GM21529 (cell line): Measurements from ENCODE around the gene RTTN.

Source experiments
- ATAC-seq: cut with Tn5 transposase; IDR thresholded peaks from one replicate; pipeline ENCODE4 v1.9.1; 2021; ENCODE audit not compliant: unreplicated experiment

The RTTN gene

DNA sequence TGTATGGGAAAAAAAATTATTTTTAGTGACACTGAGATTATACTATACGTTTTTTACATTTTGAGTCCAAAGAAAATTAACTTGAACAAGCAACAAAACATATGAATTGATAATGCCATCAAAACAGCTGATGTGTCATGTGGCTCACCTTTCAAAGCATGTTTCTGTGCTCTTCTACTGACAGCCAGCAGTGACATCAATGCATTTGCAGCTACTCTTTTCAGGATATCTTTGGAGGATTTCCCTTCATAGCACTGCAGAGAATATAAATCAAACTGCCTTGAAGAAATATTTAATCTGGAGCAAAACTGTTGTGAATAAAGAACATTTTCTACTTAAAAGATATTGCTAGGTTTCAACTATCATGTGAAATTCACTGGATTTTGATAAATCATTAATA is 174.8 kb downstream of the RTTN start:
- ATAC-seq, result no peak

DNA sequence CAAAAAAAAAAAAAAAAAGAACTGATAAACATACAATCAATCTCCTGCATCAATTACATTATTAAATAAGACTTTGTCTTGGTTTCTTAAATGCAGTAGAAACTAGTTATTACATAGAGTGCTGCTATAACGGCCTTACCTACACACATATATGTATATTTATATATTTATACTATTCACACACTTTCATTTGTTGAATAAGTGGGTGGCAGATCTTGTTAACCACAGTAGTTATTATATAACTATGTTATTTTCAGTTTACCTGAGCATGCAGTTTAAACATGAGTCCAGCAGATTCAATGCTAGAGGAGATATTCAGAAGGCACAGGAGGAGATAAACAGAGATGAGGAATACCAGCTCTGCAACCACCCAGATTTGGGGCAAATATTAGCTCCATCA is 176.3 kb downstream of the RTTN start:
- ATAC-seq, result peak; percentile 43

DNA sequence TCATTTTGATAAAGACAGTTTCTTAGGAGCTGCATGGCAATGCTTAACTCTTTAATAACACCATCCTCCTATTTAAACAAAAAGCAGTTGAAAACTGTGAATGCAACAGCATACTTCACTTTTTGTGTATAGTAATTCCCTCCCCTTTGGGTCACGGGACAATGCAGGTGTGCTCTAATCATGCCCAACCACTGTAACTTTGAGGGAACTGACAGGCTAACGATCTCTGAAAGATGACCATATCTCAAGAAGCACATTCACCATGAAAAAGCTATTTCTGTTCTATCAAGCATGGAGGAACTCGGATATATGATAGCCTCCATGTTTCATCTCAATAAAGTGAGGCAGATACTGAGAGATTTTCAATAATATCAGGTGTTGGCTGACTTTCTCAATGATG is 176.8 kb downstream of the RTTN start:
- peak; percentile 82 for ATAC-seq

DNA sequence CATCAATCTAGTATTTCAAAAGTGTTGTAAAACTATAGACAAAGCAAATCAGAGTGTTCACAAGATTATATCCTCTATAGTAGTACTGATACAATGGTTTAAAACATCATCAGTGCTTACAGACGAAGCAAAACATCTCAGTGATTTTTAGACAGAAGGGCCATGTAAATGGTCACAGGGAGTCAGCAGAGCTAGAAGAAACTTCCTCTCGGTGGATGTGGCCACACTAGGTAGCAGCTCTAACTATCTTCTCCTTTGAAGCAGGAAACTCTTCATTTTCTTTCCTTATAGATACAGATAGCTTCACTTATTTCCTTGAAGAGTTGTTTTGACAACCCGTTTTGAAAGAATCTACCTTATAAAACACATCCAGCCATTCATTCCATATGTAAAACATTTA is 177.4 kb downstream of the RTTN start:
- ATAC-seq, result peak; percentile 44

DNA sequence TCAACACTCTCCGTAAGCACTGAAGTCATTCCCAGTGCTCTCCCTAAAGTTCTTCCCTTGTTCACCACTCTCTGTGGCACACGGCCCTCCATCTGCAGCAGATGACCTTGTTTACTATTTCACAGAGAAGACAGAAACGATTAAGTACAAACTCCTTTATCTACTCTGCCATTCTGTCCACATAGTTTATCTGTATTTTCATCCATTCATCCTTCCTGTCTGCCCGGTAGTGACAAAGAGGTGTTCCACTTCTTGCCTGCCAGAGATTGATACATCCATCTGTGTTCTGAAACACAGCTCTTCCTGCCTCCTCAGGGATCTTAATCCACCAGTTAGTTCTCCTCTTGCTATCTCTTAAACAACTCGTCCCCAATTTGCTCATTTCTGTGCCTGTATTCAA is 179.9 kb downstream of the RTTN start:
- no peak for ATAC-seq

DNA sequence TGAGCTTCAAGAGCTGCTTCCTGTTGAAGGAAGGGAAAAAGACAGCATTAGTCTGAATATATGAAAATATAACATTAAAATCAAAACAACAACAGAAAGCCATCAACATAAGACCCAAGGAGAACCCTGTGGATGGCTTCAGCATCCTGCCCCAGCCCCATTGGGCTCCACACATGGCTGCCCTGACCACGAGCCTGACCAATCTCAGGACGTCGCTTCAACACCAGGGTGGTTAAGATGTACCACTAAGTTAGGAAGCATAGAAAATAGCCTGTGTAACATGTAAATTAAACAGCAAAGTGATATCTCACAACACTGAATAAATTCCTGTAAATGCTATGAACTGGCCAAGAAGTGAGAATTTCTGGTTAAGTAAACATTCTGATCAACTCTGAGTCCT is 180.7 kb downstream of the RTTN start:
- ATAC-seq, result no peak

DNA sequence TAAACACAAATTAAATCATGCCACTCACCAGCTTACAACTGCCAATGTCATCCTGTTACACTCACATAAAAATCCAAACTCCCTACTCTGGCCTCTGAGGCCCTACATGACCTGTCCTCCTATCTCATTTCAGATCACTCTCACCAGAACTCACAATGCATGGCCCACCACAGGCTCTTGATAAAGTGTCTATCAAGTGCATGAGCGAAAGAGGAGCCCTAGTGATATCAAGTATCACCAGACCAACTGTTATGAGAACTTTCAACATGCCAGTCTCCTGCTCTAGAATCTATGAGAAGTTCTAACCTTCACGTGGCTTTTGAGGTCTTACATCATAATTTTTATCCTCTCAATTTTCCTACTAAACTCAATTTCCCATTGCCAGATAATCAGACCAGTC is 181.4 kb downstream of the RTTN start:
- ATAC-seq, result no peak

DNA sequence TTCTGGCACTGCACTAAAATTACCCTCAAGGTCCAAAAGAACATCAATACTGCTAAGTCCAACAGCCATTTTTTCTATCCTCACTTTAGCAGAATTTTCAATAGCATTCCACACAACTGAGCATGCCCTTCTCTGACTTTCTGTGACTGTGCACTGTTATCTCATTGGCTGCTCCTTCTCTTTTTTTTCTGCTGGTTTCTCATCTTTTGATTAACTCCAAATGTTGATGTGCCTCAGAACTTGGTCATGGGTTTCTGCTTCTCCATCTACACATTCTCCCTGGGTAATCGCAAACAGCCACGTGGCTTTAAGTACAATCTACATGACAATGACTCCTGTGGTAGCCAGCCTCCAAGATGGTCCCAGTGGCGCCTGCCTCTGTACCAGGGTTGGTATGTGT is 182.9 kb downstream of the RTTN start:
- no peak for ATAC-seq

DNA sequence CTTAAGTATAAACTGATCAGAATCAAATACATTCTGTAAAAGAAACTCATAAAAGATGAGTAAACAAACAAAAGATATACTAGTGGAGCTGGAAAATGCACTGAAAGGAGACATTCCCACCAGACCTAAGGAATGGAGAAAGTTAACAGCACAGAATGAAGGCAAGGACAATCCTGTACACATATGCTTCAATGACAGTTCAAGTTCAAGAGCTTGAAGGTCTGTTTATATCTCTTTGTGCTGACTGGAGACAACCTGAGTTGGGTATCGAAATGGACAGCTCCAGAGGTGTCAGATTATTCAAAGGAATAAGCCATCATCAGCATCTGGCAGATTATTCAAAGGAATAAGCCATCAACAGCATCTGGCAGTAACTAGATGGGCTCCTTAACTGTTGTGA is 184.0 kb downstream of the RTTN start:
- ATAC-seq, result no peak

DNA sequence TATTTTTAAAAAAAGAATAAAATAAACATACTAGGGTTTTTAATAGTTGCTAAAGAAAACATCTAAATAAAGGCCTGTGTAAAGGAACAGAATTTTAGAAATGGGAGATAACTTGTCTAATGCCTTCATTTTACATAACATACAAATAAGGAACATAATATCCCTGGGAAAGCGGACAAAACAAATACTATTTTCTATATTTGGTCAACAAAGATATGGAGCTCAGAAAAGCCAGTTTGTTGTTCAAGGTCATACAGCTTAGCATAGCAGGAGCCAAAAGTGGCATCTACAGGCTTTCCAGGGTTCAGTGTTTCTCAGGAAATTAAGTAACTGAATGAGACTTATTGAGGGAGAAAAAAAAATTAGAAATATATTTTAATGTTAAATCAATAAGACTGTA is 184.4 kb downstream of the RTTN start:
- ATAC-seq, result no peak

DNA sequence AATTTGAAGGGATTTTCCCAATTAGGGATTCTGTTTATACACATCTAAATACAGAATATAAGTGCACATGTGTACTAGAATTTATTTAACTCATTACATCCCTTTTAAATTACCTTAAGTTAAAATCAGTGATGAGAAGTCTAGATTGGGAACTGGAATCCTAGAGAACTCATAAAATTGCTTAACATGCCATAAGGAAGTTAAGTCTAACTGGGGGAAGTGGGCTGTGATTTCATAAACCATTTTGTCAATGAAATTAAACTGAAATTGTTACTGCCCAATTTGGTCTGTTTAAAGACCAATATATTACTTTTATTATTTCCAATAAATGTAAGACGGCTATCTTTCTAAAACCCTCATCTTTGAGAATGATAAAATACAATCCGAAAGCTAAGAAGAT is 185.5 kb downstream of the RTTN start:
- ATAC-seq, result no peak

DNA sequence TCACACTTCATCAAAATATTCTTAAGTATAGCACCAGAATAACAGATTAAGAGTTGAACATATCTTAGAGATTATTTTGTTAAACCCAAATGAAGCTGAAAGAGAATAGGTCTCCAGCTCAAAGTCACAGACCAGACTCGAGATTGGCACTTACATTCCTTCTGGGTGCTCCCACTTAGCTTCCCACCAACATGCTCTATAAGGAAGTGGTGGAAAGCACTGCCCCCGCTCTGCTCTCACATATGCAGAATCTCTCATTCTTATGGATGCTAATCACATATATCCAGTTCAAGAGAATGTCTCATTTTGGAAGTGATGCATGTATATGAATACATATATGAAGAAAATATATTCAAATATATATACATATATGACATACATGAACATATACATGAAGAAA is 186.4 kb downstream of the RTTN start:
- no peak for ATAC-seq

DNA sequence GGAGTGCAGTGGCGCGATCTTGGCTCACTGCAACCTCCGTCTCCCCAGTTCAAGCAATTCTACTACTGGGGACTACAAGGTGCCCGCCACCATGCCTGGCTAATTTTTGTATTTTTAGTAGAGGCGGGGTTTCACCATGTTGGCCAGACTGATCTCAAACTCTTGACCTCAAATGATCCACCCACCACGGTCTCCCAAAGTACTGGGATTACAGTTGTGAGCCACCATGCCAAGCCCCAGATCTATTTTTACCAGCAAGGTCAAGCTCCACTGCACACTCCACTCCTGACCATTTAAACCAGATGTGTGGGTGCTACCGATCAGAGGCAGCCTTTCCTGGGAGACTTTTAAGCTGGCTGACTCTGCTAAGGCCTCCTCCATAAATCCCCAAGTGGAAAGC is 190.4 kb downstream of the RTTN start:
- no peak for ATAC-seq

DNA sequence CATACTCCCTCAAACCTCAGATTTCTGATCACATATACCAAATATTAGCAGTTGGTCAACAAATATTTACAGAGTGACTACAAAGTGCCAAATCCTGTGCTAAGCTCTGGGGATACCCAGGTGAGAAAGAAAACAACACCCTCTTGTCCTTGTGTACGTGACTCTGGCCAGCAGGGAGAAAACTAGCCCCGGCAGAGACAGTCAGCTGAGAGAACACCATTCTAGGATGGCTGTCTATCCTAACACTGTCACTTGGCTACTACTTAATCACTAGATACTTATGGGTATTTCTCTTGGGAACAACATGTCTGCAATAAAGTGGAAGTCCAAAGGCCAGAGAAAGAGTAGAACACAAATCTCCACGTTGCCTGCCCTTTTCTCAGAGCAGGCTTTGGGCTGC is 199.9 kb downstream of the RTTN start:
- no peak for ATAC-seq

DNA sequence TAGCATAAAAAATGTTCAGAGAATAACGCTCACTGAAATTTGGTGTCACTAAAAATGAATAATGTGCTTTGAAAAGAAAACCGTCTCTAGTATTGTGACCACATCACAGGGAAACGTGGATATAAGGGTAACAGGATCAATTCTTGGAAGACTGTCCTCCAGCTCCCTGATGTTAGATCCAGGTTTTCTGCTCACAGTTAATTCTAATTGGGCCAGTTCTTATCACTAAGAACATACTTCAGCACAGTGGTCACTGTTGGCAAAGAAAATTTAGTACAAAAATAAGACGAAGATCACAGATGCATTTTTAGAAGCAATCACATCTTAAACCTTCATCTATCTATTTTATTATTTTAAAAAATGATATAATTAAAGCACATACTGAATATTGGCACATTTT is 200.8 kb downstream of the RTTN start:
- no peak for ATAC-seq

DNA sequence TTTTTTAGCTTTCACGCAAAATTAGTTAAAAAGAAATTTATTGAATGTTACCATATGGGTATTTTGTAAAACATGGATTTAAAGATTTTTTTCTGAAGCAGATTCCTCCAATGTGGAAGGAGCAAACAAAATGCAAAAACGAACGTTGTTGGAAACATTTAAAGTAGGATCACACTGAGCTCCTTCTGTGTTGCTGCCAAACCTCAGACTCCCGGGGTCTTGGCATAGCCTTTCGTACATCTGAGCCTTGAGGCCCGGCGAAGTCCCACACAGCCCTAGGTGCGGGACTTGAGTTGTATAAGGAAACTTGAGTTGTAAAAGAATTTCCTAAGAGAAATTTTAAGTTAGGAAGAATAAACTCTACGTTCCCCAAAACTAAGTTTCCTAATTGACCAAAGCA is 205.8 kb downstream of the RTTN start:
- ATAC-seq, result no peak

DNA sequence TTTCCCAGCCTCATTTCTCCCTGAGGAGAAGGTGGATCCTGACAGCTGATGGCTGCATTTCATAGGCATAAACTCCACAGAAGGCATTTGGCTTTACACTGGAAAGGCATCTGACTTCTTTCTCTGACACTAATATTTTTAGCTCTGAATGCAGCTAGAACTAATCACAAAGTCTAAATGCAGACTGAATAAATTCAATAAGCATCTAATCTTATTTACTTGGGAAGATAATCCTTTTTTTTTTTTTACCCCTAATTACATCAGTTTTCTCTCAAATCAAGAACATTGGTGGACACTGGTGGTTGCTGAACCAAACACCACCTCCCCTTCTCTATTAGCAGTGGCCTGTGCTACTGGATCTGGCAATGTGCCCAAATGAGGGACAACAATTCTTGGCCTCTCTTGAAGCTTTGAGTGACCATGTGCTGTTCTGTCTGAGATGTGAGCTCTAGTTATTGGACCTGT is 206.9 kb downstream of the RTTN start:
- no peak for ATAC-seq

DNA sequence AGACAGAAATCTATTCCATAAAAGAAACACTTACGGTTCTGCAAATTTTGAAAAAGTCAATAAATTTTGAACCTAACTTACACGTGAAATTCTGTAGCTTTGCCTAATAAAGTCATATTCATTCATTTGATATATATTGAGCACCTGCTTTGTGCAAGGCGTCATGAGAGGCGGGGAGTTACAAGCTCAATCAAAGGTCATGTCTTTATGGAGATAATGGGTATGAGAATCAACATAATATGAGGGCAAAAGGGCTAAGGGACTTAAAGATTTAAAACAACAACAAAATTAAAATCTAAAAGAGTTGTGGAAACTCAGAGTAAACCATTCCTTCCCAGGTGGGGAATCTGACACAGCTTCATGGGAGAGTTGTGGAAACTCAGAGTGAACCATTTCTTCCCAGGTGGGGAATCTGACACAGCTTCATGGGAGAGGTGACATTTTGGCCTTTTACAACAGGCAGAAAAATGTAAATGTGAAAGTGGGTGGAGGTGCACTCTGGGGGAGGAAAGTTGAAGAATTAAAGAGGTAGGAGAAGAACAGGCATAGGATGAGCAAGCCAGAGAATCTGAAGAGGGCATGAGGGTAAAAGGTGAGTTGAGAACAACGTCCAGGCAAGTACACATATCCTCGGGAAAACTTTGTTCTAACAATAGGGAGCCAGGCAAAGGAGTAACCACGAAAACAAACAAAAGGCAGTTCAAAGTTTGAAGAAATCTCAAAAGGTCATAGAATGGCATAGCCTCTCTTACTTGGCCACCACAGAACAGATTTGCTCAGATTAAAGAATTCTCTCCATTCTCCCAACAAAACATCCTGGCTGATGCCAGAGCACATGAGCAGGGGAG is 208.3 kb downstream of the RTTN start:
- no peak for ATAC-seq

DNA sequence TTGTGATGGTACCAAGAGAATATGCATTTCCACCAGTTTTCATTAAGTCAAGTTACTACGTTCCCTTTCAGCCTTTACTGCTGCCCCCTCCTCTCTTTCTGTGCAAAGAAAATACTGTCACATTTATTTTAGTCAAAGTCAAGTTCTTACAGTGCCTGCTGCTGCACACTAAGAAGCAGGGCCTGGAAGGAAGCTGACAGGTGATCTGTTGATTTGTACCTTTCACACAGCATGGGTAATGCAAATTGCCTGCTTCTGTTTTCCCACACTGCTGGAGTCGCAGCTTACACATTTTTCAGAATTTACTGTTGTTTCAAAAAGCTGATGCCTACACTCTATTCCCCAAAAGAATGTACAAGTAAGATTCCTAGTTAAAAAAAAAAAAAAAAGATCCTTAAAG is 209.1 kb downstream of the RTTN start:
- no peak for ATAC-seq

DNA sequence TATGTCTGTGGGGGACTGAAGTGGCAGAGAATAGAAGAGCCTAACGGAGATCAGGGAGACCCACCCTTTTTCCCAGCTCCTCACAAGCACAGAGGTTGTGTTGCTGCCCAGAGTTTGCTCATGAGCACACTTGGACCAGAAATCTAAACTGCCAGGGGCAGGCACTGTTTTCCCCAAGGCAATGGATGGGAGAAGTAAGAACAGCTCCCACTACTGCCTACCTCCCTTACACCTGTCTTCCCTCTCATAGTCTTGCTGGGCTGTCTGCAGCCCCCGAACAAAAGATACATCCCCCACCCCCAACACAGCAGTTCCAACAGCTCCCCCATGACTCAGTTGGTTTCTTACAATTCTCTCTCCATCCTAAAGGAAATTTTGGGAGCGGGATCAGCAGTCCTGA is 209.7 kb downstream of the RTTN start:
- no peak for ATAC-seq

DNA sequence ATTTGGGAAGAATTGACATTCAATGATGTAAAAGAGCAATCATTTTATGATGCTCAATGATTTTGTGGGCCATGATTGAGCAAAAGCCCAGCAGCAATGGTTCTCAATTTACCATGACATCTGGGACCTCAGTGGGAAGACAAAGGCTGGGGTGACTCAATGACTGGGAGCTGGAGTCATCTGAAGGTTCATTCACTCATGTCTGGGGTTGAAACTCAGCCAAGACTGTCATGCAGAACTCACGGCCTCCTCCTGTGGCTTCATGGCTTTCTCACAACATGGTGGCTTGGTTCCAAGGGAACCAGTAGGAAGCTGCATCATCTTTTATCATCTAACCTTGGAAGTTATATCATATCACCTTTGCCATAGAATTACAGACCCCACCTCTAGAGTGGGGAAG is 212.7 kb downstream of the RTTN start:
- no peak for ATAC-seq

DNA sequence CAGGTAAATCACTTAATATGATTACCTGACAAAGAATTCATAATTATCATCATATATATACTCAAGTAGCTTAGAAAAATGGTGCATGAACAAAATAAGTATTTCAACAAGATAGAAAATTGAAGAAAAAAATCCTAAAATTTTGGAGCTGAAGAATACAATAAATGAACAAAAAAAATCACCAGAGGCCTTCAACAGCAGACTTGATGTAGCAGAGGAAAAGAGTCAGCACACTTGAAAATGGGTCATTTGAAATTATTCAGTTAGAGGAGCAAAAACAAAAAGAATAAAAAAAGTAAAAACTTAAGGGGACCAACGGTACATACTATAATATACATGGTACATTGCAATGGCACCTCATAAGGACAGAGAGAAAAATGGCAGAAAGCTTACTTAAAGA is 217.6 kb downstream of the RTTN start:
- ATAC-seq, result no peak

DNA sequence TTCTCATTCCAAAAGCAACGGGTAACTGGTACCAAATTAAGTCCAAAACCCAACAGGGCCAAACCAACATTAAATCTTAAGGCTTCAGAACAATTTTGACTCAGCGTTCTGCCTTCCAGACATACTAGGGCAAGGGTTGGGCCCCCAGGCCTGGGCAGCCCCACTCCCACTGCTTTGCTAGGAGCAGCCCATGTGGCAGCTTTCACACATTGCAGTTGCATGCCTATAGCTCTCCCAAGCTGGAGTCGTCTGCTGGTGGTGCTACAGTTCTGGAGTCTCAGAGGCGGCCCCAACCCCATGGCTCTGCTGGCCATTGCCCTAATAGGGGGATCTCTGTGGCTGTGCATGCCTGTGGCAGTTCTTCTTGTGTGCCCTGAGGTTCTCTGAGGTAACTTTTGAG is 220.2 kb downstream of the RTTN start:
- no peak for ATAC-seq
